PC-3 (cell line): ENCODE measurements around the gene CXCL10.

ENCODE experiments used
- CTCF ChIP-seq: fragments of 300-600 bp; sonication (generic); conservative IDR thresholded peaks from 2 replicates; pipeline ENCODE4 v1.5.1; 2017; ENCODE audit warnings: antibody characterized with exemption, low read depth, mild to moderate bottlenecking, low read length
- EZH2 ChIP-seq: fragments of 300-600 bp; sonication (generic); IDR thresholded peaks from one replicate; pipeline ENCODE4 v1.6.1; 2017; ENCODE audit warnings: antibody characterized with exemption, mild to moderate bottlenecking, low read length; ENCODE audit not compliant: unreplicated experiment
- EZH2phosphoT487 ChIP-seq: fragments of 300-600 bp; sonication (generic); IDR thresholded peaks from 2 replicates; pipeline ENCODE4 v1.6.1; 2018; ENCODE audit warnings: mild to moderate bottlenecking, antibody characterized with exemption, low read length, borderline replicate concordance

DNA sequence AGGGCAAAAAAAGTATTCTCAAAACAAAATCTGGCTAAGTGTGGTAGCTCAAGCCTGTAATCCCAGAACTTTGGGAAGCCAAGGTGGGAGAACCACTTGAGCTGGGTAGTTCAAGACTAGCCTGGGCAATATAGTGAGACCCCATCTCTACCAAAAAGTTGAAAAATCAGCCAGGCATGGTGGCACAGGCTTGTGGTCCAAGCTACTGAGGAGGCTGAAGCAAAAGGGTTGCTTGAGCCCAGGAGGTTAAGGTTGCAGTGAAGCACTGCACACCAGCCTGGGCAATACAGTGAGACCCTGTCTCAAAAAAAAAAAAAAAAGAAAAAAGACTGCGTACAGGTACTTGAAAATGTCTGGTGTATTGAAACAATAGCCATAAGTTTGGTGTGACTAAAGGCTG is 30.8 kb downstream of the CXCL10 start:
- TF ChIP-seq CTCF: no peak
- TF ChIP-seq EZH2phosphoT487: no peak
- no peak for TF ChIP-seq EZH2
